ENCODE results near the gene VWF. TPM values are rescaled to one million over a fixed set of nuclear protein-coding genes. Genes with fewer than 3 reads are reported as not detected.

Gene VWF
- total RNA-seq, 6 experiments from 2014 or later = 5.7 to 16.6 (median 9.6) TPM

DNA sequence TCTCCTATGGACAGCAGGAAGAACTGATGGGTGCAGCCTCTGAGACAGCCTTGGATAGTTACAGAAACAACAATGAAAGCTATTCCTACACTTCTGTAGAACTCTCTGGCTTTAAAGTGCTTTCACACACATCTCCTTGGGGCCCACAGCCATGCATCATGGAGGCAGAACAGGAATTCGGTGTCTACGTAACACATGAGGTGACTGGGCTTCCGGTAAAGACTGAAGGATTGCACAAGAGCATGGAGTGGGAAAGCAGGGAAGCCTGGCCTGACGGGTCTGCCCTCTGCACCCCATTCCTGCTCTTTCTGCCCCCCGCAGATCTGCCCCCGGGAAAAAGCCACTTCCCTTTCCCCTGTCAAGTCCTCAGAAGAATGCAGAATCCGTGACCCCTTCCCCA, 82.6 kb downstream of the VWF start:
- no peak overlapping the region for H3K4me3 ChIP-seq
- TF ChIP-seq, protein P1, sequence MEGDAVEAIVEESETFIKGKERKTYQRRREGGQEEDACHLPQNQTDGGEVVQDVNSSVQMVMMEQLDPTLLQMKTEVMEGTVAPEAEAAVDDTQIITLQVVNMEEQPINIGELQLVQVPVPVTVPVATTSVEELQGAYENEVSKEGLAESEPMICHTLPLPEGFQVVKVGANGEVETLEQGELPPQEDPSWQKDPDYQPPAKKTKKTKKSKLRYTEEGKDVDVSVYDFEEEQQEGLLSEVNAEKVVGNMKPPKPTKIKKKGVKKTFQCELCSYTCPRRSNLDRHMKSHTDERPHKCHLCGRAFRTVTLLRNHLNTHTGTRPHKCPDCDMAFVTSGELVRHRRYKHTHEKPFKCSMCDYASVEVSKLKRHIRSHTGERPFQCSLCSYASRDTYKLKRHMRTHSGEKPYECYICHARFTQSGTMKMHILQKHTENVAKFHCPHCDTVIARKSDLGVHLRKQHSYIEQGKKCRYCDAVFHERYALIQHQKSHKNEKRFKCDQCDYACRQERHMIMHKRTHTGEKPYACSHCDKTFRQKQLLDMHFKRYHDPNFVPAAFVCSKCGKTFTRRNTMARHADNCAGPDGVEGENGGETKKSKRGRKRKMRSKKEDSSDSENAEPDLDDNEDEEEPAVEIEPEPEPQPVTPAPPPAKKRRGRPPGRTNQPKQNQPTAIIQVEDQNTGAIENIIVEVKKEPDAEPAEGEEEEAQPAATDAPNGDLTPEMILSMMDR (IDR thresholded peaks at IDR 0.05) = no peak
- no peak for TF ChIP-seq POLR2A (IDR thresholded peaks at IDR 0.05)
- ATAC-seq (no peak), DNase-seq (no peak)
- H3K27ac ChIP-seq = no peak overlapping the region
- H3K36me3 ChIP-seq = no peaks in the 10 kb centered on the region
- intact Hi-C loops (cut with DNase I) = no loop called here
- H3K27me3 ChIP-seq = no peaks in the 10 kb centered on the region
- no peaks in the 10 kb centered on the region for H3K9me3 ChIP-seq
- H3K4me1 ChIP-seq = no peaks in the 10 kb centered on the region
- WGBS (ENCODE audit: insufficient coverage, low coverage, low lambda C conversion rate, missing lambda C conversion rate) = 49% methylated on average over 7 of the region's 7 CpGs

DNA sequence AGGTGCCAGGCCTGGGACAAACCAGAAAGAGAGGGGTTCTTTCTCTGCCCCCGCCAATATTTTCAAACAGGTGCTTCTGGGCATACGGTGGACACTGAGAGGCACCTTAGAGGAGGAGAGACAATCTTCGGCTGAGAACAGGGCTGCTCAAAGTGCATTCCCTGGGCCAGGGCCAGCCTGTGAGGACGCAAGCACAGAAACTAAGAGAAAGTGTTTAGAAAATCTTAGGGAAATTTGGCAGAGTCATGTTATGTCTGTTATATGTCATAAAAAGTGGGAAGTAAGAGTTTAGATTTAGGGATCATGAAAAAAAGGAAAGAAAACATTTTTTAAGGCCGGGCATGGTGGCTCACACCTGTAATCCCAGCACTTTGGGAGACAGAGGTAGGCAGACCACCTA, 83.7 kb downstream of the VWF start:
- Histone ChIP-seq H3K9me3 (no peaks in the 10 kb centered on the region), H3K4me3 (no peak overlapping the region), H3K27me3 (no peaks in the 10 kb centered on the region), H3K4me1 (peaks cover 0 to 6% (median 0%) of the 10 kb centered on the region in 4 donors), H3K36me3 (no peaks in the 10 kb centered on the region), H3K27ac (no peak overlapping the region)
- DNase-seq = no peak
- no peak for ATAC-seq
- intact Hi-C loops (cut with DNase I) = no loop called here
- WGBS (ENCODE audit: insufficient coverage, low coverage, low lambda C conversion rate, missing lambda C conversion rate) = 67% methylated on average over 5 of the region's 5 CpGs
- TF ChIP-seq POLR2A (IDR thresholded peaks at IDR 0.05) = no peak
- TF ChIP-seq, protein P1 (IDR thresholded peaks at IDR 0.05) = no peak

DNA sequence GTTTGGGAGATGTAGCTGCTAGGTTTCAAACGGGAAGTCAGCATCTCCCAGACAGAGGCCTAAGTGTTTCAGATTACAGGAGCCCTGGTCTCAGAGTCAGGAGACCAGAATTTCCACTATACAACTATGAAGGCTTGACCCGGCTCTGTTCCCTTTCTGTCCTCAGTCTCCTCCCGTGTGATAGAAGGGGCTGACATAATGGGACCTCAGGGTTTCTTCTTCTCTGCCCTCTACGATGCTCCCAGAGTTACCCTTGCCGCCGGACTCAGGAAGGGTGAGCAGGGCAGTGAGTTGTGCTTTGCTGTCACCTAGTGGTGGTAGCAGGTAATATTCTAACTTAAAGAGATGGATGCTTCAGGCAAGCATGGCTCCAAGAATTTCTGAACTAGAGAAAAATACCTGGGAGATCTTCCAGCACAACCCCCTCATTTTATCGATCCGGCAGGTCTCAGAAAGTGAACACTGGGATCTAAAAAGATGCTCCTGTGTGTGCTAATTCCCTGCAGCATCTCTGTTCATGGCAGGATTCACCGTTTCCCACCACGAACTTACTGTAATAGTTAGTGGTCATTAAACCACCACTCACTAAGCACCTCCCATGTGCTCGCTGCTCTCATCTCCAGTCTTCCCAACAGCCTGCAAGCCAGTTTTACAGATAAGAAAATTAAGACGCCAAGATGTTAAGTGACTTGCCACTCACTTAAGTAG, 84.4 kb downstream of the VWF start:
- Histone ChIP-seq H3K9me3 (no peaks in the 10 kb centered on the region), H3K4me3 (no peak overlapping the region), H3K4me1 (peaks cover 0 to 6% (median 0%) of the 10 kb centered on the region in 4 donors), H3K27ac (no peak overlapping the region), H3K36me3 (no peaks in the 10 kb centered on the region), H3K27me3 (no peaks in the 10 kb centered on the region)
- TF ChIP-seq, protein P1 (IDR thresholded peaks at IDR 0.05) = peak; percentile 83 to 87 (median 86)
- TF ChIP-seq POLR2A (IDR thresholded peaks at IDR 0.05) = no peak
- peak; percentile 84 to 89 (median 86) for ATAC-seq
- peak in 1 of 3 donors; percentile 47 for DNase-seq
- intact Hi-C loops (cut with DNase I) = loop anchor here (5.0 to 10.0 kb wide), 2 partner anchors 53 to 55 kb away; no protein-coding TSS in a partner anchor
- WGBS (ENCODE audit: insufficient coverage, low coverage, low lambda C conversion rate, missing lambda C conversion rate) = 23% methylated on average over 11 of the region's 12 CpGs

DNA sequence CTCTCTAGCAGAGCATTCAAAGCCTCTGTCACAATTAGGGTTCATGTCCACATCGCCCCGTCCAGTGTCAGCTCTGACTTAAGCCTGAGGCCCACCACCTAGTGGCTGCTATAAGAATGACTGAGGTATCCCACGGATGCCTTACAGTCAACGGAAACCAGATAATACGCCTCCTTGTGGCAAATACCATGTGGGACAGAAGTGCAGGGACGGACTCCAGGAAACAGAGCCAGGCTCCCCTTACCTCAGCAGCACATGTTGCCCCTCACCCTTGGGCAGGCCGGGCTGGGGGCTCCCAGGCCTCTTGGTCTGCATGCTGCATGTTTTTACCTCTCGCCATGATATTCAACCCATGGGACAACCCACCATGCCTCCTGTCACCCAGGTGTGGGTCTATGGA, 86.3 kb downstream of the VWF start:
- 0% methylated on average over 1 of the region's 8 CpGs for WGBS (ENCODE audit: insufficient coverage, low coverage, low lambda C conversion rate, missing lambda C conversion rate)
- H3K36me3 ChIP-seq = no peaks in the 10 kb centered on the region
- peak; percentile 88 to 93 (median 90) for ATAC-seq

More for the DNA sequence above, 86.3 kb downstream of the VWF start:
- no peaks in the 10 kb centered on the region for H3K9me3 ChIP-seq
- intact Hi-C loops (cut with DNase I) = loop anchor here (5.0 to 10.0 kb wide), 2 partner anchors 51 to 53 kb away; no protein-coding TSS in a partner anchor
- H3K4me3 ChIP-seq = no peak overlapping the region
- TF ChIP-seq, protein P1 (IDR thresholded peaks at IDR 0.05) = peak; percentile 74 to 87 (median 81)
- TF ChIP-seq POLR2A (IDR thresholded peaks at IDR 0.05) = no peak
- DNase-seq = peak in 2 of 3 donors; percentile 37 to 68
- no peak overlapping the region for H3K27ac ChIP-seq
- H3K27me3 ChIP-seq = no peaks in the 10 kb centered on the region
- peaks cover 0 to 6% (median 0%) of the 10 kb centered on the region in 4 donors for H3K4me1 ChIP-seq

All from right lobe of liver (tissue), 6 donors.